22Rv1 (cell line): ENCODE results near the gene ENDOV.
"Not testable (repeated sequence)": the region's sequence is repeated elsewhere in the genome, so short reads cannot be mapped to it uniquely, and the experiment has no call there.

ENCODE experiments used
- CTCF ChIP-seq: fragments of 450-650 bp; IDR thresholded peaks from 2 replicates; pipeline ENCODE4 v1.5.1; 2017; ENCODE audit warnings: mild to moderate bottlenecking
- ZFX ChIP-seq: fragments of 450-650 bp; IDR thresholded peaks from 2 replicates; pipeline ENCODE4 v1.6.1; 2017; ENCODE audit warnings: antibody characterized with exemption, borderline replicate concordance

GRCh38 chr17:80401086-80401485, 13.9 kb upstream of the ENDOV start:
- TF ChIP-seq CTCF, ZFX: not testable (repeated sequence)
